ENCODE results near the gene NAGK. TPM values are rescaled to one million over a fixed set of nuclear protein-coding genes. Genes with fewer than 3 reads are reported as not detected.
A peak's percentile ranks its signal among the peaks of the same experiment; 100 is the strongest.
"Not testable (repeated sequence)": the region's sequence is repeated elsewhere in the genome, so short reads cannot be mapped to it uniquely, and the experiment has no call there.

Gene NAGK
- polyA plus RNA-seq, 3 donors, result 546 to 789 (median 690) TPM

DNA sequence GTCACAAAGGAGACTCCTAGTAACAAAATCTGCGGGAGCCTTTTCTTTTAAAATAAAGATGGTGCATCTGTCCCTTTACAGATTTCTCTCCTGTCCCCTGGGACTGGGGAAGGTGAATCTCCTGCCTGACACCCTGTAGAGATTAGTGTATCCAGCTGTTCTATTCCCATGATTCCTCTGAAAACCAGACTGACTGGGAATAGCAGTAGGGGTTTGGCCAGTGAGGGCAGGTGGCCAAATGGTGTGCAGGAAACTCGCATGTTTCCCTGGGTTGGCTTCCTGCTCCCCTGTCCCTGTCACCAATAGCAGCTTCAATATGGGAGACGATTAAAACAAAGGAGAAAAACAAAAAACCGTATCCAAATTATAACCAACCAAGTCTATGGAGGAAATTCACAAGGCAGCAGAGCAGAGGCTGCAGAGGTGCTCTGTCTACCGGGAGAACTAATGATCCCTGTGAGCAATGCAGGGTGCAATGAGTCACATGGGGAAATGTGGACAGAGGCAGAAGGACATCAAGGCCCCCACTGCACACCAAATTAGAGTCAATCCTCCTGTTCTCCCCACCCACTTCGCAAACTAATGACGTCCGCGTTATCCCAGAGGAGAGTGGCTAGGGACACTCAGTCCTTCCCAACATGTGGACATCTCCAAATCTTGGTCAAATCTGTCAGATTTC, 17.0 kb downstream of the NAGK start:
- H3K9me3 ChIP-seq (replicated peaks in 1 of 2; ENCODE audit: control insufficient read depth in 1 of 2, insufficient read depth in 1 of 2, low read length in 2 of 2); H3K9me3 Mint-ChIP-seq; H3K27me3 ChIP-seq (ENCODE audit: control insufficient read depth in 2 of 2, insufficient read depth in 2 of 2, low read length in 2 of 2); H3K4me2 ChIP-seq (replicated peaks; ENCODE audit: extremely low read depth, low read length, poor library complexity, severe bottlenecking); H2AFZ ChIP-seq (ENCODE audit: insufficient read depth, low read depth, low read length, poor library complexity, severe bottlenecking); intact Hi-C loops (cut with micrococcal nuclease); H3K4me3 ChIP-seq (replicated peaks in 1 of 3; ENCODE audit: low read depth in 2 of 3, low read length in 3 of 3); H3K27ac ChIP-seq (ENCODE audit: low read depth in 1 of 2, low read length in 2 of 2); H3K79me2 ChIP-seq (ENCODE audit: insufficient read depth, low read length); H3K4me3 Mint-ChIP-seq; H3K9ac ChIP-seq (ENCODE audit: insufficient read depth, low read length, poor library complexity, severe bottlenecking); H3K36me3 Mint-ChIP-seq; DNase-seq; H4K20me1 ChIP-seq (ENCODE audit: insufficient read depth, low read length); H3K27me3 Mint-ChIP-seq (ENCODE audit: low read depth in 3 of 3); H3K36me3 ChIP-seq (replicated peaks in 1 of 2; ENCODE audit: control insufficient read depth in 1 of 2, insufficient read depth in 2 of 2, low read length in 2 of 2): not testable (repeated sequence)
- H3K4me1 ChIP-seq (ENCODE audit: control insufficient read depth in 1 of 2, insufficient read depth in 2 of 2, low read length in 2 of 2), result peaks cover 28 to 34% of the 10 kb centered on the region in 2 donors
- Mint-ChIP-seq H3K27ac (peak overlapping the region in 1 of 7 donors; percentile 38), H3K4me1 (peaks cover 31% of the 10 kb centered on the region)
- WGBS (ENCODE audit: insufficient coverage), result 90% methylated on average over 2 of the region's 9 CpGs

DNA sequence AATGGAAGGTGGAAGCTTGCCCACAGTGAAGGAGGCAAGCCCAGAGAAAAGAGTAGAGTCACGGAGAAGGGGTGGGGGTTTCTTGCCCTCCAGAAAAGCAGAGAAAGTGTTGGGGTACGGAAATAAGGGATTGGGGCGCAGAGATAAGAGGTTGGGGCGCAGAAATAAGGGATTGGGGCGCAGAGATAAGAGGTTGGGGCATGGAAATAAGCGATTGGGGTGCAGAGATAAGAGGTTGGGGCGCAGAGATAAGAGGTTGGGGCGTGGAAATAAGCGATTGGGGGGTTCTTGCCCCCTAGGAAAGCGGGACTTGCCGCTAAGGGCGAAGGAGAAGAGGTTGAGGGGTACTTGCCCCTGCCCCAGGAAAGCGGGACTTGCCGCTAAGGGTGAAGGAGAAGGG, 21.0 kb downstream of the NAGK start:
- H3K4me2 ChIP-seq (replicated peaks; ENCODE audit: extremely low read depth, low read length, poor library complexity, severe bottlenecking); H3K36me3 Mint-ChIP-seq; H3K4me3 ChIP-seq (replicated peaks in 1 of 3; ENCODE audit: low read depth in 2 of 3, low read length in 3 of 3); H3K9me3 Mint-ChIP-seq; H3K4me1 ChIP-seq (ENCODE audit: control insufficient read depth in 1 of 2, insufficient read depth in 2 of 2, low read length in 2 of 2); H3K4me1 Mint-ChIP-seq; H3K27me3 Mint-ChIP-seq (ENCODE audit: low read depth in 3 of 3); intact Hi-C loops (cut with micrococcal nuclease); H3K4me3 Mint-ChIP-seq; H3K9me3 ChIP-seq (replicated peaks in 1 of 2; ENCODE audit: control insufficient read depth in 1 of 2, insufficient read depth in 1 of 2, low read length in 2 of 2); H3K27me3 ChIP-seq (ENCODE audit: control insufficient read depth in 2 of 2, insufficient read depth in 2 of 2, low read length in 2 of 2); H3K36me3 ChIP-seq (replicated peaks in 1 of 2; ENCODE audit: control insufficient read depth in 1 of 2, insufficient read depth in 2 of 2, low read length in 2 of 2); H3K9ac ChIP-seq (ENCODE audit: insufficient read depth, low read length, poor library complexity, severe bottlenecking); H4K20me1 ChIP-seq (ENCODE audit: insufficient read depth, low read length); H3K79me2 ChIP-seq (ENCODE audit: insufficient read depth, low read length); H2AFZ ChIP-seq (ENCODE audit: insufficient read depth, low read depth, low read length, poor library complexity, severe bottlenecking); H3K27ac ChIP-seq (ENCODE audit: low read depth in 1 of 2, low read length in 2 of 2); DNase-seq: not testable (repeated sequence)
- H3K27ac Mint-ChIP-seq, result peak overlapping the region in 1 of 7 donors; percentile 52
- WGBS (ENCODE audit: insufficient coverage), result 89% methylated on average over 6 of the region's 14 CpGs

DNA sequence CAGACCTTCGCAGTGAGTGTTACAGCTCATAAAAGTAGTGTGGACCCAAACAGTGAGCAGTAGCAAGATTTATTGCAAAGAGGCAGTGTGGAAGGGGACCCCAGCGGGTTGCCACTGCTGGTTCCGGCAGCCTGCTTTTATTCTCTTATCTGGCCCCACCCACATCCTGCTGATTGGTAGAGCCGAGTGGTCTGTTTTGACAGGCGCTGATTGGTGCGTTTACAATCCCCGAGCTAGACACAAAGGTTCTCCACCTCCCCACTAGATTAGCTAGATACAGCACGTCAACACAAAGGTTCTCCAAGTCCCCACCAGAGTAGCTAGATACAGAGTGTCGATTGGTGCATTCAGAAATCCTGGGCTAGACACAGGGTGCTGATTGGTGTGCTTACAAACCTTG, 23.4 kb downstream of the NAGK start:
- H3K4me2 ChIP-seq (replicated peaks; ENCODE audit: extremely low read depth, low read length, poor library complexity, severe bottlenecking); H3K27me3 ChIP-seq (ENCODE audit: control insufficient read depth in 2 of 2, insufficient read depth in 2 of 2, low read length in 2 of 2); H3K4me1 ChIP-seq (ENCODE audit: control insufficient read depth in 1 of 2, insufficient read depth in 2 of 2, low read length in 2 of 2); H3K27ac Mint-ChIP-seq; H2AFZ ChIP-seq (ENCODE audit: insufficient read depth, low read depth, low read length, poor library complexity, severe bottlenecking); DNase-seq; H3K4me3 Mint-ChIP-seq; intact Hi-C loops (cut with micrococcal nuclease); H3K79me2 ChIP-seq (ENCODE audit: insufficient read depth, low read length); H3K9me3 ChIP-seq (replicated peaks in 1 of 2; ENCODE audit: control insufficient read depth in 1 of 2, insufficient read depth in 1 of 2, low read length in 2 of 2); H3K36me3 ChIP-seq (replicated peaks in 1 of 2; ENCODE audit: control insufficient read depth in 1 of 2, insufficient read depth in 2 of 2, low read length in 2 of 2); H3K4me1 Mint-ChIP-seq; H3K9ac ChIP-seq (ENCODE audit: insufficient read depth, low read length, poor library complexity, severe bottlenecking); H3K4me3 ChIP-seq (replicated peaks in 1 of 3; ENCODE audit: low read depth in 2 of 3, low read length in 3 of 3); H3K27ac ChIP-seq (ENCODE audit: low read depth in 1 of 2, low read length in 2 of 2); H4K20me1 ChIP-seq (ENCODE audit: insufficient read depth, low read length); H3K27me3 Mint-ChIP-seq (ENCODE audit: low read depth in 3 of 3); H3K9me3 Mint-ChIP-seq; H3K36me3 Mint-ChIP-seq: not testable (repeated sequence)
- WGBS (ENCODE audit: insufficient coverage), result 100% methylated on average over 2 of the region's 9 CpGs

DNA sequence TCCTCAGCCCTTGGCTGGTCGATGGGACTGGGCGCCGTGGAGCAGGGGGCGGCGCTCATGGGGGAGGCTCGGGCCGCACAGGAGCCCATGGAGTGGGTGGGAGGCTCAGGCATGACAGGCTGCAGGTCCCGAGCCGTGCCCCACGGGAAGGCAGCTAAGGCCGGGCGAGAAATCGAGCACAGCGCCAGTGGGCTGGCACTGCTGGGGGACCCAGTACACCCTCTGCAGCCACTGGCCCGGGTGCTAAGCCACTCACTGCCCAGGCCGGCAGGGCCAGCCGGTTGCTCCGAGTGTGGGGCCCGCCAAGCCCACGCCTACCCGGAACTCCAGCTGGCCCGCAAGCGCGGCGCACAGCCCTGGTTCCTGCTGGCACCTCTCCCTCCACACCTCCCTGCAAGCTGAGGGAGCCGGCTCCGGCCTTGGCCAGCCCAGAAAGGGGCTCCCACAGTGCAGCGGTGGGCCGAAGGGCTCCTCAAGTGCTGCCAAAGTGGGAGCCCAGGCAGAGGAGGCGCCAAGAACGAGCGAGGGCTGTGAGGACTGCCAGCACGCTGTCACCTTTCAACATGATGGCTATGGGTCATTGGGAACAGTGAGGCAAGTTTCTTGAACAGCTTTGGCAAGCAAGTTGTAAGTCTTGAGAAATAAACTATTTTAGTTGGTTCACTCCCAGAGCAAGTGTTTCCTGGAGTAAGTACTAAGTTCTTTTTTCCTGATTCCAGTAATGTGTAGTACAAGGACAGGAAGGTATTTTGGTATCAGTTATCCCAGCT, 24.2 kb downstream of the NAGK start:
- H3K27me3 ChIP-seq (ENCODE audit: control insufficient read depth in 2 of 2, insufficient read depth in 2 of 2, low read length in 2 of 2); intact Hi-C loops (cut with micrococcal nuclease); H3K4me3 ChIP-seq (replicated peaks in 1 of 3; ENCODE audit: low read depth in 2 of 3, low read length in 3 of 3); H3K4me1 Mint-ChIP-seq; H2AFZ ChIP-seq (ENCODE audit: insufficient read depth, low read depth, low read length, poor library complexity, severe bottlenecking); H3K4me3 Mint-ChIP-seq; H3K9me3 Mint-ChIP-seq; H3K36me3 Mint-ChIP-seq; H4K20me1 ChIP-seq (ENCODE audit: insufficient read depth, low read length); H3K27ac ChIP-seq (ENCODE audit: low read depth in 1 of 2, low read length in 2 of 2); H3K79me2 ChIP-seq (ENCODE audit: insufficient read depth, low read length); H3K4me2 ChIP-seq (replicated peaks; ENCODE audit: extremely low read depth, low read length, poor library complexity, severe bottlenecking); H3K9me3 ChIP-seq (replicated peaks in 1 of 2; ENCODE audit: control insufficient read depth in 1 of 2, insufficient read depth in 1 of 2, low read length in 2 of 2); H3K9ac ChIP-seq (ENCODE audit: insufficient read depth, low read length, poor library complexity, severe bottlenecking); H3K27me3 Mint-ChIP-seq (ENCODE audit: low read depth in 3 of 3); DNase-seq; H3K36me3 ChIP-seq (replicated peaks in 1 of 2; ENCODE audit: control insufficient read depth in 1 of 2, insufficient read depth in 2 of 2, low read length in 2 of 2); H3K4me1 ChIP-seq (ENCODE audit: control insufficient read depth in 1 of 2, insufficient read depth in 2 of 2, low read length in 2 of 2): not testable (repeated sequence)
- peak overlapping the region in 1 of 7 donors; percentile 47 for H3K27ac Mint-ChIP-seq
- 96% methylated on average over 30 of the region's 33 CpGs for WGBS (ENCODE audit: insufficient coverage)
